ENCODE measurements around the gene GABRE.

- TF ChIP-seq POLR2AphosphoS5 (IDR thresholded peaks at IDR 0.05) = no peak
- no peak for TF ChIP-seq CTCF (IDR thresholded peaks at IDR 0.05)
- TF ChIP-seq EP300 (IDR thresholded peaks at IDR 0.05) = no peak
Measured at GRCh38 chrX:151984328-151984727, 9.9 kb upstream of the GABRE start.
